ENCODE results near the gene ARL6.

The ARL6 gene

GRCh38 chr3:97721446-97721845 lies 43.1 kb upstream of the ARL6 start:
- TF ChIP-seq, protein P1, sequence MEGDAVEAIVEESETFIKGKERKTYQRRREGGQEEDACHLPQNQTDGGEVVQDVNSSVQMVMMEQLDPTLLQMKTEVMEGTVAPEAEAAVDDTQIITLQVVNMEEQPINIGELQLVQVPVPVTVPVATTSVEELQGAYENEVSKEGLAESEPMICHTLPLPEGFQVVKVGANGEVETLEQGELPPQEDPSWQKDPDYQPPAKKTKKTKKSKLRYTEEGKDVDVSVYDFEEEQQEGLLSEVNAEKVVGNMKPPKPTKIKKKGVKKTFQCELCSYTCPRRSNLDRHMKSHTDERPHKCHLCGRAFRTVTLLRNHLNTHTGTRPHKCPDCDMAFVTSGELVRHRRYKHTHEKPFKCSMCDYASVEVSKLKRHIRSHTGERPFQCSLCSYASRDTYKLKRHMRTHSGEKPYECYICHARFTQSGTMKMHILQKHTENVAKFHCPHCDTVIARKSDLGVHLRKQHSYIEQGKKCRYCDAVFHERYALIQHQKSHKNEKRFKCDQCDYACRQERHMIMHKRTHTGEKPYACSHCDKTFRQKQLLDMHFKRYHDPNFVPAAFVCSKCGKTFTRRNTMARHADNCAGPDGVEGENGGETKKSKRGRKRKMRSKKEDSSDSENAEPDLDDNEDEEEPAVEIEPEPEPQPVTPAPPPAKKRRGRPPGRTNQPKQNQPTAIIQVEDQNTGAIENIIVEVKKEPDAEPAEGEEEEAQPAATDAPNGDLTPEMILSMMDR (conservative IDR thresholded peaks at IDR 0.05; ENCODE audit: low read length) = no peak
- H3K4me3 ChIP-seq (ENCODE audit: low read length, poor library complexity, severe bottlenecking) = no peak overlapping the region
- H3K9ac ChIP-seq (ENCODE audit: low read depth, low read length, poor library complexity, severe bottlenecking) = no peak overlapping the region
- H3K9me3 ChIP-seq (ENCODE audit: insufficient read depth, low read depth, low read length) = no peaks in the 10 kb centered on the region
- no peaks in the 10 kb centered on the region for H3F3A ChIP-seq (ENCODE audit: low read depth)
- no peak overlapping the region for H2AFZ ChIP-seq (ENCODE audit: low read length)
- H3K4me1 ChIP-seq (ENCODE audit: insufficient read depth, low read length, poor library complexity, severe bottlenecking) = no peaks in the 10 kb centered on the region
- no peaks in the 10 kb centered on the region for H3K79me2 ChIP-seq (ENCODE audit: insufficient read depth, low read length)
- no peaks in the 10 kb centered on the region for H3K27me3 ChIP-seq (ENCODE audit: insufficient read depth, low read length, poor library complexity, severe bottlenecking)
- H4K20me1 ChIP-seq (ENCODE audit: insufficient read depth, low read length, poor library complexity, severe bottlenecking) = no peaks in the 10 kb centered on the region
- no peaks in the 10 kb centered on the region for H3K9me2 ChIP-seq (replicated peaks; ENCODE audit: low read depth, low read length)
- H3K36me3 ChIP-seq (ENCODE audit: insufficient read depth, low read length) = no peaks in the 10 kb centered on the region
- no peak overlapping the region for H3K4me2 ChIP-seq (ENCODE audit: low read depth, low read length, poor library complexity, severe bottlenecking)

- H2AFZ ChIP-seq (ENCODE audit: low read length) = no peak overlapping the region
- TF ChIP-seq, protein P1 (conservative IDR thresholded peaks at IDR 0.05; ENCODE audit: low read length) = no peak
- no peak for TF ChIP-seq EZH2phosphoT487 (IDR thresholded peaks at IDR 0.05; ENCODE audit: borderline replicate concordance)
Measured at GRCh38 chr3:97736928-97737327, 27.6 kb upstream of the ARL6 start.

GRCh38 chr3:97738761-97739160 lies 25.8 kb upstream of the ARL6 start:
- H3K79me2 ChIP-seq (ENCODE audit: insufficient read depth, low read length) = no peaks in the 10 kb centered on the region
- H4K20me1 ChIP-seq (ENCODE audit: insufficient read depth, low read length, poor library complexity, severe bottlenecking) = no peaks in the 10 kb centered on the region
- no peak overlapping the region for H2AFZ ChIP-seq (ENCODE audit: low read length)
- H3K9me3 ChIP-seq (ENCODE audit: insufficient read depth, low read depth, low read length) = no peaks in the 10 kb centered on the region
- no peak overlapping the region for H3K4me3 ChIP-seq (ENCODE audit: low read length, poor library complexity, severe bottlenecking)
- H3K27me3 ChIP-seq (ENCODE audit: insufficient read depth, low read length, poor library complexity, severe bottlenecking) = no peaks in the 10 kb centered on the region
- no peaks in the 10 kb centered on the region for H3F3A ChIP-seq (ENCODE audit: low read depth)
- no peak overlapping the region for H3K4me2 ChIP-seq (ENCODE audit: low read depth, low read length, poor library complexity, severe bottlenecking)
- H3K4me1 ChIP-seq (ENCODE audit: insufficient read depth, low read length, poor library complexity, severe bottlenecking) = no peaks in the 10 kb centered on the region
- no peaks in the 10 kb centered on the region for H3K9me2 ChIP-seq (replicated peaks; ENCODE audit: low read depth, low read length)
- no peak overlapping the region for H3K9ac ChIP-seq (ENCODE audit: low read depth, low read length, poor library complexity, severe bottlenecking)
- H3K36me3 ChIP-seq (ENCODE audit: insufficient read depth, low read length) = no peaks in the 10 kb centered on the region
- TF ChIP-seq EZH2phosphoT487 (IDR thresholded peaks at IDR 0.05; ENCODE audit: borderline replicate concordance) = no peak
- TF ChIP-seq, protein P1 (conservative IDR thresholded peaks at IDR 0.05; ENCODE audit: low read length) = no peak

More at GRCh38 chr3:97736928-97737327, 27.6 kb upstream of the ARL6 start:
- no peak overlapping the region for H3K4me3 ChIP-seq (ENCODE audit: low read length, poor library complexity, severe bottlenecking)
- no peaks in the 10 kb centered on the region for H3K9me3 ChIP-seq (ENCODE audit: insufficient read depth, low read depth, low read length)
- no peaks in the 10 kb centered on the region for H3K9me2 ChIP-seq (replicated peaks; ENCODE audit: low read depth, low read length)
- no peak overlapping the region for H3K4me2 ChIP-seq (ENCODE audit: low read depth, low read length, poor library complexity, severe bottlenecking)
- no peaks in the 10 kb centered on the region for H4K20me1 ChIP-seq (ENCODE audit: insufficient read depth, low read length, poor library complexity, severe bottlenecking)
- no peaks in the 10 kb centered on the region for H3F3A ChIP-seq (ENCODE audit: low read depth)
- no peaks in the 10 kb centered on the region for H3K79me2 ChIP-seq (ENCODE audit: insufficient read depth, low read length)
- H3K27me3 ChIP-seq (ENCODE audit: insufficient read depth, low read length, poor library complexity, severe bottlenecking) = no peaks in the 10 kb centered on the region
- H3K9ac ChIP-seq (ENCODE audit: low read depth, low read length, poor library complexity, severe bottlenecking) = no peak overlapping the region
- H3K4me1 ChIP-seq (ENCODE audit: insufficient read depth, low read length, poor library complexity, severe bottlenecking) = no peaks in the 10 kb centered on the region
- H3K36me3 ChIP-seq (ENCODE audit: insufficient read depth, low read length) = no peaks in the 10 kb centered on the region

Data from Loucy (cell line).